Measurements from ENCODE around the gene SETD9. TPM values are rescaled to one million over a fixed set of nuclear protein-coding genes. Genes with fewer than 3 reads are reported as not detected.

SETD9 gene
- 6.3 TPM for polyA plus RNA-seq (2012; ENCODE audit: missing spikeins)

GRCh38 chr5:56909294-56910209 lies at the start of gene SETD9:
Gene SETD9, plus strand, starts transcription at chr5:56909596. Its CDS starts 50 bp downstream, at chr5:56909646.
- peak; percentile 93 for TF ChIP-seq POLR2AphosphoS5 (IDR thresholded peaks at IDR 0.05; ENCODE audit: low read depth, low read length)
- peak; percentile 70; the same call in 1 of the 2 replicates for TF ChIP-seq TAF1 (IDR thresholded peaks at IDR 0.05; ENCODE audit: borderline replicate concordance, low read depth, low read length)
- peak; percentile 98 for TF ChIP-seq POLR2A (IDR thresholded peaks at IDR 0.05; ENCODE audit: low read depth, low read length)
- peak; percentile 88 for DNase-seq (ENCODE audit: insufficient read length)
- peak; percentile 89 for FAIRE-seq

- FAIRE-seq (no peak), DNase-seq (ENCODE audit: insufficient read length) (no peak)
- TF ChIP-seq POLR2A (IDR thresholded peaks at IDR 0.05; ENCODE audit: low read depth, low read length) = no peak
- no peak for TF ChIP-seq TAF1 (IDR thresholded peaks at IDR 0.05; ENCODE audit: borderline replicate concordance, low read depth, low read length)
- no peak for TF ChIP-seq POLR2AphosphoS5 (IDR thresholded peaks at IDR 0.05; ENCODE audit: low read depth, low read length)
Measured at GRCh38 chr5:56861893-56862485, 47.4 kb upstream of the SETD9 start.

- no peak for TF ChIP-seq POLR2AphosphoS5 (IDR thresholded peaks at IDR 0.05; ENCODE audit: low read depth, low read length)
- TF ChIP-seq TAF1 (IDR thresholded peaks at IDR 0.05; ENCODE audit: borderline replicate concordance, low read depth, low read length) = no peak
- no peak for TF ChIP-seq POLR2A (IDR thresholded peaks at IDR 0.05; ENCODE audit: low read depth, low read length)
- no peak for FAIRE-seq
- no peak for DNase-seq (ENCODE audit: insufficient read length)
Measured at GRCh38 chr5:56862909-56863308, 46.5 kb upstream of the SETD9 start.

GRCh38 chr5:56871777-56872176 lies 37.6 kb upstream of the SETD9 start:
- DNase-seq (ENCODE audit: insufficient read length) (no peak), FAIRE-seq (peak; percentile 40)
- no peak for TF ChIP-seq POLR2AphosphoS5 (IDR thresholded peaks at IDR 0.05; ENCODE audit: low read depth, low read length)
- no peak for TF ChIP-seq TAF1 (IDR thresholded peaks at IDR 0.05; ENCODE audit: borderline replicate concordance, low read depth, low read length)
- TF ChIP-seq POLR2A (IDR thresholded peaks at IDR 0.05; ENCODE audit: low read depth, low read length) = no peak

GRCh38 chr5:56873056-56873455 lies 36.3 kb upstream of the SETD9 start:
- DNase-seq (ENCODE audit: insufficient read length) = no peak
- TF ChIP-seq POLR2AphosphoS5 (IDR thresholded peaks at IDR 0.05; ENCODE audit: low read depth, low read length) (no peak), TAF1 (IDR thresholded peaks at IDR 0.05; ENCODE audit: borderline replicate concordance, low read depth, low read length) (no peak), POLR2A (IDR thresholded peaks at IDR 0.05; ENCODE audit: low read depth, low read length) (no peak)
- FAIRE-seq = no peak

GRCh38 chr5:56876327-56876726 lies 33.1 kb upstream of the SETD9 start:
- TF ChIP-seq TAF1 (IDR thresholded peaks at IDR 0.05; ENCODE audit: borderline replicate concordance, low read depth, low read length) (no peak), POLR2A (IDR thresholded peaks at IDR 0.05; ENCODE audit: low read depth, low read length) (no peak), POLR2AphosphoS5 (IDR thresholded peaks at IDR 0.05; ENCODE audit: low read depth, low read length) (no peak)
- DNase-seq (ENCODE audit: insufficient read length) (no peak), FAIRE-seq (no peak)

- TF ChIP-seq TAF1 (IDR thresholded peaks at IDR 0.05; ENCODE audit: borderline replicate concordance, low read depth, low read length) (no peak), POLR2AphosphoS5 (IDR thresholded peaks at IDR 0.05; ENCODE audit: low read depth, low read length) (no peak), POLR2A (IDR thresholded peaks at IDR 0.05; ENCODE audit: low read depth, low read length) (no peak)
- no peak for FAIRE-seq
- no peak for DNase-seq (ENCODE audit: insufficient read length)
Measured at GRCh38 chr5:56881571-56881970, 27.8 kb upstream of the SETD9 start.

GRCh38 chr5:56893251-56893951 lies 16.0 kb upstream of the SETD9 start:
- DNase-seq (ENCODE audit: insufficient read length) (no peak), FAIRE-seq (no peak)
- TF ChIP-seq TAF1 (IDR thresholded peaks at IDR 0.05; ENCODE audit: borderline replicate concordance, low read depth, low read length) (no peak), POLR2A (IDR thresholded peaks at IDR 0.05; ENCODE audit: low read depth, low read length) (no peak), POLR2AphosphoS5 (IDR thresholded peaks at IDR 0.05; ENCODE audit: low read depth, low read length) (no peak)

- FAIRE-seq (no peak), DNase-seq (ENCODE audit: insufficient read length) (no peak)
- TF ChIP-seq TAF1 (IDR thresholded peaks at IDR 0.05; ENCODE audit: borderline replicate concordance, low read depth, low read length) = no peak
- TF ChIP-seq POLR2AphosphoS5 (IDR thresholded peaks at IDR 0.05; ENCODE audit: low read depth, low read length) = no peak
- TF ChIP-seq POLR2A (IDR thresholded peaks at IDR 0.05; ENCODE audit: low read depth, low read length) = no peak
Measured at GRCh38 chr5:56896763-56897162, 12.6 kb upstream of the SETD9 start.

GRCh38 chr5:56898213-56898612 lies 11.2 kb upstream of the SETD9 start:
- no peak for DNase-seq (ENCODE audit: insufficient read length)
- no peak for FAIRE-seq
- TF ChIP-seq TAF1 (IDR thresholded peaks at IDR 0.05; ENCODE audit: borderline replicate concordance, low read depth, low read length) (no peak), POLR2A (IDR thresholded peaks at IDR 0.05; ENCODE audit: low read depth, low read length) (no peak), POLR2AphosphoS5 (IDR thresholded peaks at IDR 0.05; ENCODE audit: low read depth, low read length) (no peak)

GRCh38 chr5:56900395-56900794 lies 9.0 kb upstream of the SETD9 start:
- no peak for DNase-seq (ENCODE audit: insufficient read length)
- FAIRE-seq = no peak
- no peak for TF ChIP-seq TAF1 (IDR thresholded peaks at IDR 0.05; ENCODE audit: borderline replicate concordance, low read depth, low read length)
- no peak for TF ChIP-seq POLR2A (IDR thresholded peaks at IDR 0.05; ENCODE audit: low read depth, low read length)
- TF ChIP-seq POLR2AphosphoS5 (IDR thresholded peaks at IDR 0.05; ENCODE audit: low read depth, low read length) = no peak
